ENCODE measurements around the gene DHH. TPM values are rescaled to one million over a fixed set of nuclear protein-coding genes. Genes with fewer than 3 reads are reported as not detected.
"Not testable (repeated sequence)": the region's sequence is repeated elsewhere in the genome, so short reads cannot be mapped to it uniquely, and the experiment has no call there.

The DHH gene
- total and polyA plus RNA-seq, 10 of the 15 experiments (the other 5 are each of a cell fraction or from before 2014, with no cell fraction given): 0.01 TPM; not detected in 9

GRCh38 chr12:49127971-49128370, 33.4 kb upstream of the DHH start:
- H2AFZ ChIP-seq (ENCODE audit: control insufficient read depth, low read depth, low read length); in situ Hi-C loops (cut with MboI); H3K4me2 ChIP-seq (ENCODE audit: control insufficient read depth, insufficient read depth); DNase-seq (ENCODE audit: low read depth, low spot score); H3K4me1 ChIP-seq (ENCODE audit: control insufficient read depth, insufficient read depth, low read length); H3K9me3 ChIP-seq (replicated peaks; ENCODE audit: control insufficient read depth, insufficient read depth, low read length); H4K20me1 ChIP-seq (ENCODE audit: control insufficient read depth, insufficient read depth); H3K27ac ChIP-seq (ENCODE audit: control insufficient read depth, insufficient read depth); intact Hi-C loops (cut with micrococcal nuclease; ENCODE audit: unreplicated experiment); RAD21 ChIA-PET (ENCODE audit: unreplicated experiment); ATAC-seq; H3K9ac ChIP-seq (ENCODE audit: control insufficient read depth, insufficient read depth, low read length); FAIRE-seq; POLR2A ChIA-PET; H3K4me3 ChIP-seq; H3K27me3 ChIP-seq (replicated peaks in 1 of 2; ENCODE audit: control insufficient read depth in 2 of 2, insufficient read depth in 2 of 2, low read length in 1 of 2); BruUV-seq (replicated peaks): not testable (repeated sequence)
- CTCF ChIA-PET: interaction anchor here (0.6 to 1.3 kb wide), 6 partner anchors 11 to 84 kb away, joined by 3 to 4 read pairs (median 4); partner anchors contain the start of gene LMBR1L
- H3K79me2 ChIP-seq (ENCODE audit: control insufficient read depth, insufficient read depth, low read length): peaks cover 39% of the 10 kb centered on the region
- SMC1A ChIA-PET (ENCODE audit: uncharacterized antibody, unreplicated experiment): interaction anchor here (1.0 to 1.2 kb wide), 3 partner anchors 10 to 191 kb away, joined by 3 to 5 read pairs (median 4); partner anchors contain the start of gene LMBR1L
- WGBS (ENCODE audit: insufficient coverage, insufficient replicate concordance, low lambda C conversion rate, missing lambda C conversion rate): 89% methylated on average over 7 of the region's 8 CpGs
- peaks cover 4 to 24% of the 10 kb centered on the region in 2 experiments for H3K36me3 ChIP-seq (ENCODE audit: control insufficient read depth in 2 of 2, insufficient read depth in 2 of 2, low read length in 1 of 2)

- CTCF ChIA-PET: interaction anchor here (0.6 to 1.3 kb wide), 7 partner anchors 10 to 83 kb away, joined by 3 to 4 read pairs (median 3); partner anchors contain the start of gene LMBR1L
- ATAC-seq: no peak
- Histone ChIP-seq H3K4me3 (no peak overlapping the region), H3K4me1 (ENCODE audit: control insufficient read depth, insufficient read depth, low read length) (peaks cover 5% of the 10 kb centered on the region; the same call in 1 of the 2 replicates), H3K79me2 (ENCODE audit: control insufficient read depth, insufficient read depth, low read length) (peaks cover 30% of the 10 kb centered on the region), H4K20me1 (ENCODE audit: control insufficient read depth, insufficient read depth) (no peaks in the 10 kb centered on the region; the same call in 1 of the 2 replicates), H3K4me2 (ENCODE audit: control insufficient read depth, insufficient read depth) (no peak overlapping the region), H3K9ac (ENCODE audit: control insufficient read depth, insufficient read depth, low read length) (no peak overlapping the region), H3K9me3 (replicated peaks; ENCODE audit: control insufficient read depth, insufficient read depth, low read length) (no peaks in the 10 kb centered on the region), H3K27ac (ENCODE audit: control insufficient read depth, insufficient read depth) (no peak overlapping the region), H2AFZ (ENCODE audit: control insufficient read depth, low read depth, low read length) (no peak overlapping the region), H3K36me3 (ENCODE audit: control insufficient read depth in 2 of 2, insufficient read depth in 2 of 2, low read length in 1 of 2) (peaks cover 4 to 24% of the 10 kb centered on the region in 2 experiments), H3K27me3 (replicated peaks in 1 of 2; ENCODE audit: control insufficient read depth in 2 of 2, insufficient read depth in 2 of 2, low read length in 1 of 2) (no peaks in the 10 kb centered on the region)
- SMC1A ChIA-PET (ENCODE audit: uncharacterized antibody, unreplicated experiment): interaction anchor here (1.0 to 1.2 kb wide), 3 partner anchors 11 to 192 kb away, joined by 3 to 5 read pairs (median 4); partner anchors contain the start of gene LMBR1L
- FAIRE-seq: no peak
- DNase-seq (ENCODE audit: low read depth, low spot score): no peak
- in situ Hi-C loops (cut with MboI): no loop called here
- POLR2A ChIA-PET: no interaction called here
- no TSS peak for BruUV-seq (replicated peaks)
- RAD21 ChIA-PET (ENCODE audit: unreplicated experiment): no interaction called here
- intact Hi-C loops (cut with micrococcal nuclease; ENCODE audit: unreplicated experiment): no loop called here
- 56% methylated on average over 4 of the region's 4 CpGs for WGBS (ENCODE audit: insufficient coverage, insufficient replicate concordance, low lambda C conversion rate, missing lambda C conversion rate)
- TF ChIP-seq POLR2AphosphoS5 (IDR thresholded peaks at IDR 0.05; ENCODE audit: low read length) (peak; percentile 77), SIX5 (IDR thresholded peaks at IDR 0.05; ENCODE audit: low read depth, low read length, severe bottlenecking) (no peak), GABPA (IDR thresholded peaks at IDR 0.05; ENCODE audit: low read depth) (0 out of 2 replicates have a peak, but pooled peaks have one; percentile 23), CREB1 (IDR thresholded peaks at IDR 0.05; ENCODE audit: low read depth) (peak; percentile 31; the same call in 1 of the 2 replicates), POLR2A (IDR thresholded peaks at IDR 0.05; ENCODE audit: low read depth, low read length) (peak; percentile 70), RUNX3 (IDR thresholded peaks at IDR 0.05; ENCODE audit: low read length) (0 out of 2 replicates have a peak, but pooled peaks have one; percentile 39), LARP7 (IDR thresholded peaks at IDR 0.05) (no peak), PAX5 (IDR thresholded peaks at IDR 0.05; ENCODE audit: borderline replicate concordance, low read depth, low read length) (peak; percentile 14; the same call in 1 of the 2 replicates), NFIC (IDR thresholded peaks at IDR 0.05; ENCODE audit: low read depth, low read length) (peak; percentile 52; the same call in 1 of the 2 replicates), BCL11A (IDR thresholded peaks at IDR 0.05; ENCODE audit: low read depth, low read length) (no peak; the same call in 1 of the 2 replicates), PML (IDR thresholded peaks at IDR 0.05; ENCODE audit: low read length) (peak; percentile 80; the same call in 1 of the 2 replicates), MXI1 (IDR thresholded peaks at IDR 0.05; ENCODE audit: low read depth, low read length) (no peak), TCF3 (IDR thresholded peaks at IDR 0.05; ENCODE audit: borderline replicate concordance, insufficient read depth, low read depth, low read length) (no peak), BMI1 (IDR thresholded peaks at IDR 0.05; ENCODE audit: borderline replicate concordance) (peak; percentile 58; the same call in 1 of the 2 replicates), ATF2 (IDR thresholded peaks at IDR 0.05; ENCODE audit: low read length) (peak; percentile 82), BACH1 (IDR thresholded peaks at IDR 0.05; ENCODE audit: borderline replicate concordance) (peak; percentile 76)
These were observed 32.5 kb upstream of the DHH start for GRCh38 chr12:49126852-49127763.
